Transverse colon (tissue), 4 donors: ENCODE results near the gene TGFBR3L.

Experiments used
- EP300 ChIP-seq: sonication (generic); formaldehyde crosslinking; IDR thresholded peaks from one replicate; pipeline ENCODE4 v1.6.1; 2017; ENCODE audit warnings: antibody characterized with exemption, low read depth
- POLR2A ChIP-seq: fragments of 450-650 bp; IDR thresholded peaks from one replicate; pipeline ENCODE4 v1.6.1; 2016; ENCODE audit warnings: antibody characterized with exemption, mild to moderate bottlenecking, moderate library complexity
- POLR2AphosphoS5 ChIP-seq, 3 donors: sonication (generic); formaldehyde crosslinking; IDR thresholded peaks; one replicate each; pipeline ENCODE4 v1.6.1; 2016; ENCODE audit warnings: antibody characterized with exemption in 3 of 3
- TF ChIP-seq, protein P1 (sequence below), 5 experiments: fragments of 200-600 bp in 3 of 5; fragments of 450-650 bp in 2 of 5; sonication (generic) in 3 of 5; IDR thresholded peaks; 1 replicate in 2 of 5; 2 replicates in 3 of 5; pipeline ENCODE4 v1.5.1; 2016 to 2017; ENCODE audit warnings: antibody characterized with exemption in 5 of 5, inconsistent platforms in 3 of 5, mild to moderate bottlenecking in 2 of 5, moderate library complexity in 1 of 5

GRCh38 chr19:7907122-7907521 is 7.5 kb upstream of the TGFBR3L start:
- TF ChIP-seq POLR2AphosphoS5 (IDR thresholded peaks at IDR 0.05) (no peak), EP300 (no peak), POLR2A (no peak)
- TF ChIP-seq, protein P1, sequence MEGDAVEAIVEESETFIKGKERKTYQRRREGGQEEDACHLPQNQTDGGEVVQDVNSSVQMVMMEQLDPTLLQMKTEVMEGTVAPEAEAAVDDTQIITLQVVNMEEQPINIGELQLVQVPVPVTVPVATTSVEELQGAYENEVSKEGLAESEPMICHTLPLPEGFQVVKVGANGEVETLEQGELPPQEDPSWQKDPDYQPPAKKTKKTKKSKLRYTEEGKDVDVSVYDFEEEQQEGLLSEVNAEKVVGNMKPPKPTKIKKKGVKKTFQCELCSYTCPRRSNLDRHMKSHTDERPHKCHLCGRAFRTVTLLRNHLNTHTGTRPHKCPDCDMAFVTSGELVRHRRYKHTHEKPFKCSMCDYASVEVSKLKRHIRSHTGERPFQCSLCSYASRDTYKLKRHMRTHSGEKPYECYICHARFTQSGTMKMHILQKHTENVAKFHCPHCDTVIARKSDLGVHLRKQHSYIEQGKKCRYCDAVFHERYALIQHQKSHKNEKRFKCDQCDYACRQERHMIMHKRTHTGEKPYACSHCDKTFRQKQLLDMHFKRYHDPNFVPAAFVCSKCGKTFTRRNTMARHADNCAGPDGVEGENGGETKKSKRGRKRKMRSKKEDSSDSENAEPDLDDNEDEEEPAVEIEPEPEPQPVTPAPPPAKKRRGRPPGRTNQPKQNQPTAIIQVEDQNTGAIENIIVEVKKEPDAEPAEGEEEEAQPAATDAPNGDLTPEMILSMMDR (IDR thresholded peaks at IDR 0.05) = no peak
